GM12873 (cell line): ENCODE results near the gene PEX11G.

ENCODE experiments used
- TF ChIP-seq, protein P1 (sequence below): IDR thresholded peaks from 2 replicates; pipeline ENCODE4 v1.5.1; 2012; ENCODE audit warnings: low read depth, mild to moderate bottlenecking, moderate library complexity, low read length, control low read depth; ENCODE audit not compliant: insufficient read depth; ENCODE audit errors: missing control alignments

Gene PEX11G

DNA sequence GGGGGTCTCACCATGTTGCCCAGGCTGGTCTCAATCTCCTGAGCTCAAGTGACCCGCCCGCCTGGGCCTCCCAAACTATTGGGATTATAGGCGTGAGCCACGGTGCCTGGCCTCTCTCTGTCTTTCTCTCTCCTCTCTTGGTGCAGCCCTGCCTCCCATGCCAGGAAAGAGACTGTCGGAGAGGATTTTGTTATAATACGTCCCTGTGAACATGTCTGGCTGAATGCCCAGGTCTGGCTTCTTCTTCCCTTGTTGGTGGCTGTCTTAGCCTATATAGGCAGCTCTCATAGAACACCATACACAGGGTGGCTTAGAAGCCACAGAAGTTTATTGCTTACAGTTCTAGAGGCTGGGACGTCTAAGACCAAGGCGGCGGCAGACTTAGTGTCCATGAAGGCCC is 46.4 kb downstream of the PEX11G start:
- TF ChIP-seq, protein P1, sequence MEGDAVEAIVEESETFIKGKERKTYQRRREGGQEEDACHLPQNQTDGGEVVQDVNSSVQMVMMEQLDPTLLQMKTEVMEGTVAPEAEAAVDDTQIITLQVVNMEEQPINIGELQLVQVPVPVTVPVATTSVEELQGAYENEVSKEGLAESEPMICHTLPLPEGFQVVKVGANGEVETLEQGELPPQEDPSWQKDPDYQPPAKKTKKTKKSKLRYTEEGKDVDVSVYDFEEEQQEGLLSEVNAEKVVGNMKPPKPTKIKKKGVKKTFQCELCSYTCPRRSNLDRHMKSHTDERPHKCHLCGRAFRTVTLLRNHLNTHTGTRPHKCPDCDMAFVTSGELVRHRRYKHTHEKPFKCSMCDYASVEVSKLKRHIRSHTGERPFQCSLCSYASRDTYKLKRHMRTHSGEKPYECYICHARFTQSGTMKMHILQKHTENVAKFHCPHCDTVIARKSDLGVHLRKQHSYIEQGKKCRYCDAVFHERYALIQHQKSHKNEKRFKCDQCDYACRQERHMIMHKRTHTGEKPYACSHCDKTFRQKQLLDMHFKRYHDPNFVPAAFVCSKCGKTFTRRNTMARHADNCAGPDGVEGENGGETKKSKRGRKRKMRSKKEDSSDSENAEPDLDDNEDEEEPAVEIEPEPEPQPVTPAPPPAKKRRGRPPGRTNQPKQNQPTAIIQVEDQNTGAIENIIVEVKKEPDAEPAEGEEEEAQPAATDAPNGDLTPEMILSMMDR: no peak

DNA sequence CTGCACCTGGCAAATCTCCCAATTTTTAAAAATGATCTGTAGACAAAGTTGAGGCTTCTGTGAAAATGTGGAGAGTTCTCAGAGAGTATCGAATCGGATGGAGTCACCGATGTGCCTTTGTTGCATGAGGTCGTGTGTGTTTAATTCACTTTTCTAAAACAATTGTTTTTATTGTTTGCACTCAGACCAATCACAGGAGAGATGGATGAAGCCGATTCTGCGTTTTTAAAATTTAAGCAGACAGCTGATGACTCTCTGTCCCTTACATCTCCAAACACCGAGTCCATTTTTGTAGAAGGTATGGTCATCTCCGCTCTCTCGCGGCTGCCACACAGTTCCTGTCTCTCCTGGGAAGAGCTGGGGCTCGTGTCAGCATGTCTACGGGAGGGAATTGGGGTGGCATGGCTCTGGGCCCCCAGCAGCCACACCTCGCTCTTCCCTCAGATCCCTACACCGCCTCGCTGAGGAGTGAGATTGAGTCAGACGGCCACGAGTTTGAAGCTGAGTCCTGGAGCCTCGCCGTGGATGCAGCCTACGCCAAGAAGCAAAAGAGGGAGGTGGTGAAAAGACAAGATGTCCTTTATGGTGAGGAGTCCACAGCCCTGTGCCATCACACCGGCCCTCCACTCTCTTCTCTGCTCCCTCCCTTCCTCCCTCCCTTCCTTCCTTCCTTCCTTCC is 47.2 kb downstream of the PEX11G start:
- TF ChIP-seq, protein P1: no peak

DNA sequence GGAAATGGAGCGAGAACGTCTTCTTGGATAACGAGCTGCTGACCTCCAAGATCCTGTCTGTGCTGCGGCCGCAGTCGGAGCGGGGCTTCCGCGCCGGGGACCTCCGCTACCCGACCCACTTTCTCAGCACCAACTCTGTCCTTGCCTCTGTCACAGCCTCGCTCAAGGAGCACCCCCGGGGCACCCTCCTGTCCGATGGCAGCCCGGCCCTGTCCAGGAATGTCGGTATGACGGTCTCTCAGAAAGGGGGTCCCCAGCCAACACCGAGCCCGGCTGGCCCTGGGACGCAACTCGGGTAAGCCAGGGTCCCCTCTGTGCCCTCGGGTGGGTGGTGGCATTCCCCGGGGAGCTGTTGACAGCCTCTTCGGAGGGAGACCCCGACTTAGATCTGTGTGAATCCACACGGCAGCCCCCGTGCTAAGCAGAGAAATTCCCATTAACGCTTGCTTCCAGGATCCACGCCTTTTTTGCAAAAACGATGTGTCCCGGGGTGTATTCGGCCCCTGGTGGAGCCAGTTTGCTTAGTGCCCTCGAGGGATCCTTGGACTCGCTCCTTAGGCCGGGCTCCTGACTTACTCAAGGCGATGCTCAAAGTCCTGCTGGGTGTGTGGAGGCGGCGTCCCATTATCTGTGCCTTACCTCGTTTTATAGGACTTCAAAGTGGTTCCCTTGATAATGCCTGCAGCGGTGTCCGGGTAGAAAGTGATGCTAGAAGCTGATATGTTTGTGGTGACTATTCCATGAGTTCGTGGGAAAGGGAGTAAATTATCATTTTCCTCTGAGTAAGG is 48.5 kb downstream of the PEX11G start:
- TF ChIP-seq, protein P1: no peak

DNA sequence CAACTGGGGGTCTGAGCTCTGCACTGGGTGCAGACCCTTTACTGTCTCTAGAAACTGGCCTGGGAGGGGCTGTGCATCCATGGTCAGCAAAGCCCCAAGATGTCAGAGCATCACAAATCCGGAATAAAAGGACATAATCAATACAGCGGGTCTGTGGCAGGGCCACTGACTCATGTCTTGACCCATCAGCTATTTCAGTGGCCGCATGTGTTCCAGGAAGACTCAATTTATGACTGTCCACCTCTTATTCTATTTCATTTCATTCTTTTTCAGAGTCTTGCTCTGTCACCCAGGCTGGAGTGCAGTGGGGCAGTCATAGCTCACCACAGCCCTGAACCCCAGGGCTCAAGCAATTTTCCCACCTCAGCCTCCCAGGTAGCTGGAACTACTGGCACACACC is 53.2 kb downstream of the PEX11G start:
- TF ChIP-seq, protein P1: no peak

DNA sequence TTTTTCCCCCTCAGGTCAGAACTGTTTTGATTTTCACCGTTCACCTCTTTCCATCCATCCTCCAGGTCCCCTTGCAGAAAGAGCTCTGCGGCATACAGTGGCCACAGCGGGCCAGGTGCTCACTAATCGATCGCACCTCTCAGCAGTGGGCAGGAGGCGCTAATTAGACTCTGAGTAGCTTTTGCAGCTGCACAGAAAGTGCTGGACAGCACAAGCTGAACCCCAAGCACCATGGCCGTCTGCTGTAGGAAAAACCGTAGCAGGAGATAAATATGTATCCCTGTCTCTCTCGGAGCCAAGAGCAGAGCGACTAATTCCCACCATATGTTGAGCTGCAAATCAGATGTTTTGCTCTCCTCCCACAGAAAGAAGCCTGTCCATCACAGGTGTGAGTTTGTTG is 54.4 kb downstream of the PEX11G start:
- TF ChIP-seq, protein P1: no peak

DNA sequence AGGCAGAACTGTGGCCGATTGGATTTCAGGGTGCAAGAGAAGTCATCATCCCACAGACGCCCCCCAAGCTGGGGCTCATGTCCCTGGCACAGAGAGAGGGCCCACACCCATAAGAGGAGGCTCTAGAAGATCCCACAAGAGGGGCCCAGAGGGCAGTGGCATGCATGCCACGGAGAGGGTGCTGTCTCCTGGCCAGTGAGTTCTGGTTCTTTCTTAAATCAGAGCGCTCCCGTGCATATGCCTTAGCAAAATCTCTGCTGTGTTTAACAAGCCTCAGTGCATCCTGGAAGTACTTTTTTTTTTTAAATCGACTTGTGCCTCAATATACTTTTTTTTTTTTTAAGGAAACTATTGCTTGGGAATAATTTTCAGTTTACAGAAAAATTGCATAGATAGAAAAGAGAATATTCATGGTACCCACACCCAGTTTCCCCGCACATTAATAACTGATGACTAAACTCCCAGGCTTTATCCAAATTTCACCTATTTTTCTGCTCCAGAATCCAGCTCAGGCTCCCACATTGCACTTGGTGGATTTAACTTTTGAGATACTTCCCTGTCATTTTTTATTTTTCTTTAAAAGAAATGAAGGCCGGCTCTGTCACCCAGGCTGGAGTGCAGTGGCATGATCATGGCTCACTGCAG is 59.1 kb downstream of the PEX11G start:
- TF ChIP-seq, protein P1: no peak

DNA sequence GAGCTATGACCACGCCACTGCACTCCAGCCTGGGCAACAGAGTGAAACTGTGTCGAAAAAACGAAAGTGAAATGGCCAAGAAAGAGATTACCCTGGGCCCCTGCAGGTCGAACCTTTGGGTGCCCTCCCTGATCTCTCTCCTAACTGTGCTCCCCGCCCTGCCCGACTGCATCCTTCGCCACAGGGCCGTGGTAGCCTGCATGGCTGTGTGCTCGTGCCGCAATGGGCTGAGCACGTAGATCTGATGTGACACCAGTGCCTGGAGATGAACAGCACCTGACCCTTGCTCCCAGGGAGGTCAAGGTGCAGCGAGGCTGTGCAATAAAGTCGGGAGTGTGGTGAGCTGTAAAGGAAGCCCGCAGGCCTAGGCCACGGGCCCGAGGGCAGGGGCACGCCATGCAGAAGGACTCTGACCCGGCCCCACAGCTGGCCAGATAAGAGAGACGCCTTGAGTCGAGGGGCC is 60.2 kb downstream of the PEX11G start:
- TF ChIP-seq, protein P1: no peak
